GM23338 (cell line): ENCODE data around the gene SYNDIG1L. TPM values are rescaled to one million over a fixed set of nuclear protein-coding genes. Genes with fewer than 3 reads are reported as not detected.

ENCODE experiments used
- ATAC-seq: fragments of 200-7000 bp; cut with Tn5 transposase; 3 replicates; pipeline ENCODE4 v1.9.1; 2020
- DNase-seq: peaks from one replicate; pipeline ENCODE4 v3.0.0-alpha.2; 2015; ENCODE audit warnings: low spot score
- H2AFZ ChIP-seq: fragments of 200-600 bp; sonication (generic); 2 replicates; pipeline ENCODE4 v1.8.0; 2016; ENCODE audit warnings: antibody characterized with exemption, mild to moderate bottlenecking, moderate library complexity
- H3F3A ChIP-seq: fragments of 200-600 bp; sonication (generic); replicated peaks from 2 replicates; pipeline ENCODE4 v1.8.0; 2017; ENCODE audit warnings: antibody characterized with exemption, mixed run types, low read depth
- H3K27ac ChIP-seq: fragments of 200-600 bp; sonication (generic); 2 replicates; pipeline ENCODE4 v1.6.1; 2016; ENCODE audit warnings: low read depth
- H3K27me3 ChIP-seq: fragments of 200-600 bp; sonication (generic); 2 replicates; pipeline ENCODE4 v1.8.0; 2016; ENCODE audit warnings: mild to moderate bottlenecking, mixed run types, moderate library complexity; ENCODE audit not compliant: insufficient read depth
- H3K36me3 ChIP-seq: fragments of 200-600 bp; sonication (generic); 2 replicates; pipeline ENCODE4 v1.8.0; 2016; ENCODE audit warnings: mild to moderate bottlenecking; ENCODE audit not compliant: insufficient read depth
- H3K4me1 ChIP-seq: fragments of 200-600 bp; sonication (generic); 2 replicates; pipeline ENCODE4 v1.8.0; 2016; ENCODE audit warnings: mild to moderate bottlenecking, moderate library complexity; ENCODE audit not compliant: insufficient read depth
- H3K4me2 ChIP-seq: fragments of 200-600 bp; sonication (generic); 2 replicates; pipeline ENCODE4 v1.7.1; 2017; ENCODE audit warnings: mixed run types
- H3K4me3 ChIP-seq: fragments of 200-600 bp; sonication (generic); 2 replicates; pipeline ENCODE4 v1.6.1; 2016; ENCODE audit warnings: mixed run types
- H3K79me2 ChIP-seq: fragments of 200-600 bp; sonication (generic); replicated peaks from 2 replicates; pipeline ENCODE4 v1.8.0; 2017; ENCODE audit warnings: mild to moderate bottlenecking; ENCODE audit not compliant: insufficient read depth
- H3K9me2 ChIP-seq: fragments of 200-600 bp; sonication (generic); 2 replicates; pipeline ENCODE4 v1.8.0; 2017; ENCODE audit not compliant: insufficient read depth
- H4K20me1 ChIP-seq: fragments of 200-600 bp; sonication (generic); replicated peaks from 2 replicates; pipeline ENCODE4 v1.8.0; 2017; ENCODE audit warnings: mild to moderate bottlenecking; ENCODE audit not compliant: insufficient read depth
- H3K27ac Mint-ChIP-seq: 2 replicates; pipeline ENCODE4 v1.8.0; 2020; ENCODE audit warnings: inconsistent platforms, mild to moderate bottlenecking, moderate library complexity, mixed read lengths
- H3K27me3 Mint-ChIP-seq: 3 replicates; pipeline ENCODE4 v1.8.0; 2022; ENCODE audit warnings: low read depth, mild to moderate bottlenecking, moderate library complexity, mixed read lengths, inconsistent platforms; ENCODE audit not compliant: insufficient read depth, poor library complexity
- H3K36me3 Mint-ChIP-seq: 3 replicates; pipeline ENCODE4 v1.8.0; 2021; ENCODE audit warnings: low read depth, mild to moderate bottlenecking, inconsistent platforms, moderate library complexity, mixed read lengths
- H3K4me1 Mint-ChIP-seq: 3 replicates; pipeline ENCODE4 v1.8.0; 2020; ENCODE audit warnings: mild to moderate bottlenecking, inconsistent platforms, mixed read lengths
- H3K4me3 Mint-ChIP-seq: 3 replicates; pipeline ENCODE4 v1.8.0; 2021; ENCODE audit warnings: moderate library complexity, mild to moderate bottlenecking, inconsistent platforms, mixed read lengths
- H3K9me3 Mint-ChIP-seq: 3 replicates; pipeline ENCODE4 v1.8.0; 2020; ENCODE audit warnings: moderate library complexity, mild to moderate bottlenecking, inconsistent platforms, mixed read lengths
- CREB1 ChIP-seq: fragments of 250-450 bp; sonication (Bioruptor Pico); IDR thresholded peaks from 2 replicates; pipeline ENCODE4 v1.5.0; 2020; ENCODE audit warnings: low read depth, mild to moderate bottlenecking, moderate library complexity
- ETS1 ChIP-seq: IDR thresholded peaks from 2 replicates; pipeline ENCODE4 v1.6.1; 2016; ENCODE audit warnings: antibody characterized with exemption
- NANOG ChIP-seq: IDR thresholded peaks from 2 replicates; pipeline ENCODE4 v1.6.1; 2016; ENCODE audit warnings: antibody characterized with exemption, borderline replicate concordance
- ZNF114 ChIP-seq: fragments of 250-450 bp; sonication (Bioruptor Pico); IDR thresholded peaks from 2 replicates; pipeline ENCODE4 v1.5.0; 2020; ENCODE audit warnings: mild to moderate bottlenecking, moderate library complexity
- polyA plus RNA-seq: library from polyadenylated mRNA; unstranded; fragments of >200 nt; fragmentation: Nextera tagmentation; extraction: Ambion mirVana; gene quantifications from 2 replicates; pipeline ENCODE4 v1.2.1, GENCODE V29; 2016
- total RNA-seq: library from RNA; depleted of rRNA; stranded (reverse); fragments of >200 nt; shearing (Covaris generic); gene quantifications from 2 replicates; pipeline ENCODE4 v1.2.3, GENCODE V29; 2014
- TF ChIP-seq, protein P1 (sequence below): fragments of 250-450 bp; sonication (Bioruptor Pico); IDR thresholded peaks from 2 replicates; pipeline ENCODE4 v1.5.0; 2020; ENCODE audit warnings: mild to moderate bottlenecking, moderate library complexity

SYNDIG1L gene
- total and polyA plus RNA-seq, 2 experiments from 2014 or later: 0.65 to 2.1 TPM

DNA sequence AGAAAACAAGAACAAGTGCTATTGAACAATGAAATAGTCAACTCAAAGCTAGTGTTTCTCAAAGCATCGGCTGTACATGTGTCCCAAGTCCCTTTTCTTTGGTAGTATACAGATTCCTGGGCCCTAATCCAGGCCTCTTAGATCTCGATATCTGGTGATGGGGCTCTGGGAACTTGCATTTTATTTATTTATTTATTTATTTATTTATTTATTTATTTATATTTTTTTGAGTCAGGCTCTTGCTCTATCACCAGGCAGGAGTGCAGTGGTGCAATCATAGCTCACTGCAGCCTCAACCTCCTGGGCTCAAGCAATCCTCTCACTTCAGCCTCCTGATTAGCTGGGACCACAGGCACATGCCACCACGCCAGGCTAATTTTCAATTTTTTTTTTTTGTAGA is 17.1 kb downstream of the SYNDIG1L start:
- Histone ChIP-seq H3K4me3 (no peak overlapping the region), H3K36me3 (no peaks in the 10 kb centered on the region), H3K27ac (no peak overlapping the region), H3K79me2 (no peaks in the 10 kb centered on the region), H3K9me2 (no peaks in the 10 kb centered on the region), H2AFZ (no peak overlapping the region), H4K20me1 (no peaks in the 10 kb centered on the region), H3K4me2 (no peak overlapping the region), H3F3A (no peaks in the 10 kb centered on the region), H3K4me1 (peaks cover 4% of the 10 kb centered on the region), H3K27me3 (no peaks in the 10 kb centered on the region)
- H3K36me3 Mint-ChIP-seq: no peaks in the 10 kb centered on the region; the same call in 1 of the 3 replicates
- peaks cover 13% of the 10 kb centered on the region for H3K4me1 Mint-ChIP-seq
- TF ChIP-seq ZNF114 (CRISPR knock-in tag) (no peak), NANOG (no peak), CREB1 (CRISPR knock-in tag) (no peak), ETS1 (no peak)
- TF ChIP-seq, protein P1, sequence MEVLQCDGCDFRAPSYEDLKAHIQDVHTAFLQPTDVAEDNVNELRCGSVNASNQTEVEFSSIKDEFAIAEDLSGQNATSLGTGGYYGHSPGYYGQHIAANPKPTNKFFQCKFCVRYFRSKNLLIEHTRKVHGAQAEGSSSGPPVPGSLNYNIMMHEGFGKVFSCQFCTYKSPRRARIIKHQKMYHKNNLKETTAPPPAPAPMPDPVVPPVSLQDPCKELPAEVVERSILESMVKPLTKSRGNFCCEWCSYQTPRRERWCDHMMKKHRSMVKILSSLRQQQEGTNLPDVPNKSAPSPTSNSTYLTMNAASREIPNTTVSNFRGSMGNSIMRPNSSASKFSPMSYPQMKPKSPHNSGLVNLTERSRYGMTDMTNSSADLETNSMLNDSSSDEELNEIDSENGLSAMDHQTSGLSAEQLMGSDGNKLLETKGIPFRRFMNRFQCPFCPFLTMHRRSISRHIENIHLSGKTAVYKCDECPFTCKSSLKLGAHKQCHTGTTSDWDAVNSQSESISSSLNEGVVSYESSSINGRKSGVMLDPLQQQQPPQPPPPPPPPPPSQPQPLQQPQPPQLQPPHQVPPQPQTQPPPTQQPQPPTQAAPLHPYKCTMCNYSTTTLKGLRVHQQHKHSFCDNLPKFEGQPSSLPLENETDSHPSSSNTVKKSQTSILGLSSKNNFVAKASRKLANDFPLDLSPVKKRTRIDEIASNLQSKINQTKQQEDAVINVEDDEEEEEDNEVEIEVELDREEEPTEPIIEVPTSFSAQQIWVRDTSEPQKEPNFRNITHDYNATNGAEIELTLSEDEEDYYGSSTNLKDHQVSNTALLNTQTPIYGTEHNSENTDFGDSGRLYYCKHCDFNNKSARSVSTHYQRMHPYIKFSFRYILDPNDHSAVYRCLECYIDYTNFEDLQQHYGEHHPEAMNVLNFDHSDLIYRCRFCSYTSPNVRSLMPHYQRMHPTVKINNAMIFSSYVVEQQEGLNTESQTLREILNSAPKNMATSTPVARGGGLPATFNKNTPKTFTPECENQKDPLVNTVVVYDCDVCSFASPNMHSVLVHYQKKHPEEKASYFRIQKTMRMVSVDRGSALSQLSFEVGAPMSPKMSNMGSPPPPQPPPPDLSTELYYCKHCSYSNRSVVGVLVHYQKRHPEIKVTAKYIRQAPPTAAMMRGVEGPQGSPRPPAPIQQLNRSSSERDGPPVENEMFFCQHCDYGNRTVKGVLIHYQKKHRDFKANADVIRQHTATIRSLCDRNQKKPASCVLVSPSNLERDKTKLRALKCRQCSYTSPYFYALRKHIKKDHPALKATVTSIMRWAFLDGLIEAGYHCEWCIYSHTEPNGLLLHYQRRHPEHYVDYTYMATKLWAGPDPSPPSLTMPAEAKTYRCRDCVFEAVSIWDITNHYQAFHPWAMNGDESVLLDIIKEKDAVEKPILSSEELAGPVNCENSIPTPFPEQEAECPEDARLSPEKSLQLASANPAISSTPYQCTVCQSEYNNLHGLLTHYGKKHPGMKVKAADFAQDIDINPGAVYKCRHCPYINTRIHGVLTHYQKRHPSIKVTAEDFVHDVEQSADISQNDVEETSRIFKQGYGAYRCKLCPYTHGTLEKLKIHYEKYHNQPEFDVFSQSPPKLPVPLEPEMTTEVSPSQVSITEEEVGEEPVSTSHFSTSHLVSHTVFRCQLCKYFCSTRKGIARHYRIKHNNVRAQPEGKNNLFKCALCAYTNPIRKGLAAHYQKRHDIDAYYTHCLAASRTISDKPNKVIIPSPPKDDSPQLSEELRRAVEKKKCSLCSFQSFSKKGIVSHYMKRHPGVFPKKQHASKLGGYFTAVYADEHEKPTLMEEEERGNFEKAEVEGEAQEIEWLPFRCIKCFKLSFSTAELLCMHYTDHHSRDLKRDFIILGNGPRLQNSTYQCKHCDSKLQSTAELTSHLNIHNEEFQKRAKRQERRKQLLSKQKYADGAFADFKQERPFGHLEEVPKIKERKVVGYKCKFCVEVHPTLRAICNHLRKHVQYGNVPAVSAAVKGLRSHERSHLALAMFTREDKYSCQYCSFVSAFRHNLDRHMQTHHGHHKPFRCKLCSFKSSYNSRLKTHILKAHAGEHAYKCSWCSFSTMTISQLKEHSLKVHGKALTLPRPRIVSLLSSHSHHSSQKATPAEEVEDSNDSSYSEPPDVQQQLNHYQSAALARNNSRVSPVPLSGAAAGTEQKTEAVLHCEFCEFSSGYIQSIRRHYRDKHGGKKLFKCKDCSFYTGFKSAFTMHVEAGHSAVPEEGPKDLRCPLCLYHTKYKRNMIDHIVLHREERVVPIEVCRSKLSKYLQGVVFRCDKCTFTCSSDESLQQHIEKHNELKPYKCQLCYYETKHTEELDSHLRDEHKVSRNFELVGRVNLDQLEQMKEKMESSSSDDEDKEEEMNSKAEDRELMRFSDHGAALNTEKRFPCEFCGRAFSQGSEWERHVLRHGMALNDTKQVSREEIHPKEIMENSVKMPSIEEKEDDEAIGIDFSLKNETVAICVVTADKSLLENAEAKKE (CRISPR knock-in tag): no peak
- DNase-seq: no peak
- H3K27me3 Mint-ChIP-seq: peaks cover 12% of the 10 kb centered on the region
- no peak overlapping the region for H3K4me3 Mint-ChIP-seq
- no peaks in the 10 kb centered on the region for H3K9me3 Mint-ChIP-seq
- ATAC-seq: no peak
- H3K27ac Mint-ChIP-seq: no peak overlapping the region

DNA sequence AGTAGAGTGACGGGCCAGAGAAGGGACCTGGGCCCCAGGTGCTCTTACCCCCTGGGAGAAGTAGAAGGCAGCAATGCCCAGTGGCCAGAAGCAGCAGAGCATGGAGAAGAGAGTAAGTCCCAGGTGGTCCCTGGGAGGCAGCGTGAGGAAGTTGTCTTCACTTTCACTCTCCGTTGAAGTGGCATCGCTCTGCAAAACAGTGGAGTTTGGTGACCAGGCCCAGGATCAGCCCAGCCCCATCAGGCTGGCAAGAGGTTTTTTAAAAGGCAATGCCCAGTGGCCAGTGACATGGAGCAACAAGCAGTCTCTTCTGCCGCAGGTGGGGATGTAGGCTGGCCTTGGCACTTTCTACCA is 18.2 kb downstream of the SYNDIG1L start:
- H3K9me2 ChIP-seq: no peaks in the 10 kb centered on the region
- peaks cover 9% of the 10 kb centered on the region for H3K4me1 Mint-ChIP-seq
- H3K36me3 Mint-ChIP-seq: no peaks in the 10 kb centered on the region; the same call in 1 of the 3 replicates
- no peak overlapping the region for H2AFZ ChIP-seq
- H3K4me3 Mint-ChIP-seq: no peak overlapping the region
- no peak overlapping the region for H3K27ac ChIP-seq
- H3K4me2 ChIP-seq: no peak overlapping the region
- no peaks in the 10 kb centered on the region for H3K9me3 Mint-ChIP-seq
- no peaks in the 10 kb centered on the region for H3F3A ChIP-seq
- H3K4me3 ChIP-seq: no peak overlapping the region
- no peaks in the 10 kb centered on the region for H4K20me1 ChIP-seq
- H3K4me1 ChIP-seq: peaks cover 6% of the 10 kb centered on the region; the same call in 1 of the 2 replicates
- H3K36me3 ChIP-seq: no peaks in the 10 kb centered on the region
- H3K27me3 ChIP-seq: no peaks in the 10 kb centered on the region
- peaks cover 8% of the 10 kb centered on the region for H3K27me3 Mint-ChIP-seq
- H3K79me2 ChIP-seq: no peaks in the 10 kb centered on the region
- ATAC-seq (no peak), DNase-seq (no peak)
- no peak overlapping the region for H3K27ac Mint-ChIP-seq
- no peak for TF ChIP-seq ETS1
